DMS153 (cell line): ENCODE measurements around the gene ZNF594.
"Not testable (repeated sequence)": the region's sequence is repeated elsewhere in the genome, so short reads cannot be mapped to it uniquely, and the experiment has no call there.

ENCODE experiments used
- DNase-seq: peaks from one replicate; lab custom pipeline; 2025; lab: John Stamatoyannopoulos, UW

The ZNF594 gene

GRCh38 chr17:5201011-5201410 lies 9.3 kb upstream of the ZNF594 start:
- no peak for DNase-seq

GRCh38 chr17:5200360-5200759 lies 8.7 kb upstream of the ZNF594 start:
- DNase-seq, result no peak

- DNase-seq, result no peak
Observed at GRCh38 chr17:5198472-5198871, 6.8 kb upstream of the ZNF594 start.

GRCh38 chr17:5194346-5194745 lies 2.7 kb upstream of the ZNF594 start:
- DNase-seq, result no peak

- no peak for DNase-seq
Observed at GRCh38 chr17:5184288-5184687, 7.4 kb downstream of the ZNF594 start.

GRCh38 chr17:5183410-5183793 lies 8.3 kb downstream of the ZNF594 start:
- DNase-seq, result no peak

- DNase-seq, result no peak
Observed at GRCh38 chr17:5182597-5183409, 8.9 kb downstream of the ZNF594 start.

GRCh38 chr17:5181509-5182305 lies 10.0 kb downstream of the ZNF594 start:
- no peak for DNase-seq

- no peak for DNase-seq
Observed at GRCh38 chr17:5179003-5179402, 12.7 kb downstream of the ZNF594 start.

- DNase-seq, result not testable (repeated sequence)
Observed at GRCh38 chr17:5175027-5175426, 16.6 kb downstream of the ZNF594 start.

- DNase-seq, result not testable (repeated sequence)
Observed at GRCh38 chr17:5165791-5166564, 25.7 kb downstream of the ZNF594 start.

- DNase-seq, result no peak
Observed at GRCh38 chr17:5164436-5164835, 27.2 kb downstream of the ZNF594 start.

GRCh38 chr17:5161793-5162192 lies 29.9 kb downstream of the ZNF594 start:
- not testable (repeated sequence) for DNase-seq

- DNase-seq, result not testable (repeated sequence)
Observed at GRCh38 chr17:5160702-5161101, 31.0 kb downstream of the ZNF594 start.

- DNase-seq, result not testable (repeated sequence)
Observed at GRCh38 chr17:5146122-5146521, 45.5 kb downstream of the ZNF594 start.

GRCh38 chr17:5142877-5143276 lies 48.8 kb downstream of the ZNF594 start:
- not testable (repeated sequence) for DNase-seq

- no peak for DNase-seq
Observed at GRCh38 chr17:5139458-5139732, 52.3 kb downstream of the ZNF594 start.

GRCh38 chr17:5138616-5139457 lies 52.8 kb downstream of the ZNF594 start:
- DNase-seq, result no peak

GRCh38 chr17:5138198-5138544 lies 53.5 kb downstream of the ZNF594 start:
- not testable (repeated sequence) for DNase-seq

GRCh38 chr17:5137511-5138197 lies 54.0 kb downstream of the ZNF594 start:
- not testable (repeated sequence) for DNase-seq
